COR-L47 (cell line): ENCODE results near the gene GPD1L.
"Not testable (repeated sequence)": the region's sequence is repeated elsewhere in the genome, so short reads cannot be mapped to it uniquely, and the experiment has no call there.

Source experiments
- DNase-seq: peaks from one replicate; lab custom pipeline; 2025; lab: John Stamatoyannopoulos, UW

Gene GPD1L

DNA sequence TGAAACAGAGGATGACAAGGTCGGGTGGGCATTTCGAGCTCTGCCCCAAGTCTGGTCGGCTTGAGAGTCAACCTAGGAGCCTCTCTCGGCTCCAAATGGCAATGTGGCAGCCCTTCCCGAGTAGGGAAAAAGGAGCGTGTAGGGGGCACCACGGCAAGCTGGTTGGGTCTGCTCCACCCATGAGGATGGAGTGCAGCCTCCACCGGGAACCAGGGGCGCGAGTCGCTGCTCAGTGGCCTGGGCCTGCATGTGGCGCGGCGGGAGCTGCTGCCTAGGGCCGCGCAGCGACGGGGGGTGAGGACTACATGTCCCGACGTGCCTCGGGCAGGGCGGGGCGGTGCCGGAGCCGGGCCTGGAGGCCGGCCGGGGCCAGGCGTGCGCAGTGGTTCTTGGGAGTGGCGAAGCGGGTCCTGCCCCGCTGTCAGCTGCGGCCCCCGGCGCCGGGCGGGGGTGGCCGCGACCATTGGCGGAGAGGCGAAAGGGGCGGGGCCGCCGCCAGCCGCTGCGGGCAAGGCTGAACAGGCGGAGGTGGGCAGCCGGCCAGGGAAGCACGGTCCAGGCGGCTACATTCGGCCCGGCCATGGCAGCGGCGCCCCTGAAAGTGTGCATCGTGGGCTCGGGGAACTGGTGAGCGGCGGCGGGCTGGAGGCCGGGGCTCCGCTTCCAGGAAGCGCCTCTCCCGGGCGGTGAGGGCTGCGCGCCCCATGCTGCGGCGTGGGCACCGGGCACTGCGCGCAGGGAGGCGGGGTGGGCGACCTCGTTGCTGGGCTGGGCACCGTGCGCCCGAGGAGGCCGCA, at the start of gene GPD1L:
TSS of gene GPD1L (plus strand) at position 489 of the 797 bp plus-strand sequence. CDS start at position 581, 92 bp downstream.
- peak; percentile 76 for DNase-seq

DNA sequence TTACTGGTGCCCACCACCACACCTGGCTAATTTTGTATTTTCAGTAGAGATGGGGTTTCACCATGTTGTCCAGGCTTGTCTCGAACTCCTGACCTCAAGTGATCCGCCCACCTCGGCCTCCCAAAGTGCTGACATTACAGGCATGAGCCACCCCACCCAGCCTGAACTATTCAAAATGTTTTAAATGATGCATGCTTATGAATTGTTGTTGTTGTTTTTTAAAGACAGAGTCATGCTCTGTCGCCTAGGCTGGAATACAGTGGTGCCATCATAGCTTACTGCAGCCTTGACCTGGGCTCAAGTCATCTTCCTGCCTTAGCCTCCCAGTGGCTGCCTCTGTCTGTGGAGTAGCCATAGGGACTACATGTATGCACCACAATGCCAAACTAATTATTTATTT, 48.0 kb upstream of the GPD1L start:
- not testable (repeated sequence) for DNase-seq

DNA sequence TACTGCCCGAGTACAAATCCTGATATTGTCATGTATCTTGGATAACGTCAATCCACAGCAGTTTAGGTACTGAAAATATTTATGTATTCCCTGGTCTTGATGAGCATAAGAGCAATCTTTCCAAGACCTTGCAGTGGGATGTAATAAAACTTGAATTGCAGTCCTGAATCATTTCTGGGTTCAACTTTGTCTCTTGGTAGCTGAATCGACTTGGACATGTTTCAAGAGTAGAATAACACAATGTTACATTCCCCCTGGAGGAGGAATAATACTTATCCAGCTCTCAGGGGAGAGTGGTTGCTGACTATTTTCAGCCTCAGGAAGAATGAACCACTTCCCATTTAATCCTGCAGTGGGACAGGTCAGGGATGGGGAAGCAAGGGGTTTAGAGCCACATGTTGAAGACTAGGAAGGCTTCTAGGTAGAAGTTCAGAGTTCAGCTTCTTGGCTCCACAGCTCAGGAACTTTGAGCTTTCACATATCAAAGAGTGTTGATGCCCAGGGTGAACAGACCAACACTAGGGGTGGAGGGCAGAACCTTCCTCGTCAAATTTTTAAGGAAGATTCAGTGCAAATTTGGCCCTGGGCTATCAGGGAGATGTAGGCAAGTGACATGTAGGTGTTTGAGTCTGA, 43.4 kb upstream of the GPD1L start:
- no peak for DNase-seq

DNA sequence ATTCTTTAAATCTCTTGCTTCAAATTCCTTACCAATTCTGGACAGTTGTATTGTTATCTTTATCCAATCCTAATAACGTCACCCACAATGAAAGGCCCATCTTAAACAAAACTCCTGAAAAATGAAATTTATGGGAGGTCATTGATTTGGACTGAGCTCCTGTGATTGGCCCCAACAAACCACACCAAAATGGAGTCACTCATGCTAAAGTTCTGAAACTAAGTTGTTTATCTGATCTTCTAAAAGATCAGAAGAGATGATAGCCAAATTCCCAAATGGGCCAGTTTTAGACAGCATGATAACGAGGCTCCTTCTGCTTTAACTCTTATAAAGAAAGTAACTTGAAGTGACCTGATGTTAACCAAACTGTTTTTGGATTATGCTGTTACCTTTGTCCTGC, 39.7 kb upstream of the GPD1L start:
- no peak for DNase-seq

DNA sequence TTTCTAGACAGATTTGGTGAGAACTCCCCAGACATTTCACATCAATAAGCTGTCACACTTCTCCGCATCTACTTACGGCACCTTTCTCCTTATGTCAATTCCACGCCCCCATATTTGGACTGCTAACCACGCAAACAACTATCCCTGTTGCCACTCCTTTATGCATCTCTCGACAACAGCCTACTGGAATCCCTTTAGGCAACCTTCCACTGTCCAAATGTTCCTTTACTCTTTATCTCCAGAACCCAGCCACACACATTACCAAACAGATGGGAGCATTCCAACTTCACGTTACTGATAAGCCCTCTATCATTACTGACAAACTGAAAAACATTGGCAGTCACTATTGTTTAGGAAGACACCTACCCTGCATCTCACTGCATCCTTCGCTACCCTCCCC, 32.2 kb upstream of the GPD1L start:
- not testable (repeated sequence) for DNase-seq

DNA sequence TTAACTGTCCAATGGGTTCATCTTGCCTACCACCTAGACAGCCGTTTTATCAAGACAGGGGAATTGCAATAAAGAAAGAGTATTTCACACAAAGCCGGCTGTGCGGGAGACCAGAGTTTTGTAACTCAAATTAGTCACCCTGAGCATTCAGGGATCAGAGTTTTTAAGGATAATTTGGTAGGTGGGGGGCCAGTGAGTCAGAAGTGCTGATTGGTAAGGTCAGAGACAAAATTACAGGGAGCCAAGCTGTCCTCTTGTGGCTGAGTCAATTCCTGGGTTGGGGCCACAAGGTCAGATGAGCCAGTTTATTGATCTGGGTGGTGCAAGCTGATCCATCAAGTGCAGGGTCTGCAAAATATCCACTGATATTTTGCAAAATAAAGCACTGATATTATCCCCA, 29.9 kb upstream of the GPD1L start:
- no peak for DNase-seq

DNA sequence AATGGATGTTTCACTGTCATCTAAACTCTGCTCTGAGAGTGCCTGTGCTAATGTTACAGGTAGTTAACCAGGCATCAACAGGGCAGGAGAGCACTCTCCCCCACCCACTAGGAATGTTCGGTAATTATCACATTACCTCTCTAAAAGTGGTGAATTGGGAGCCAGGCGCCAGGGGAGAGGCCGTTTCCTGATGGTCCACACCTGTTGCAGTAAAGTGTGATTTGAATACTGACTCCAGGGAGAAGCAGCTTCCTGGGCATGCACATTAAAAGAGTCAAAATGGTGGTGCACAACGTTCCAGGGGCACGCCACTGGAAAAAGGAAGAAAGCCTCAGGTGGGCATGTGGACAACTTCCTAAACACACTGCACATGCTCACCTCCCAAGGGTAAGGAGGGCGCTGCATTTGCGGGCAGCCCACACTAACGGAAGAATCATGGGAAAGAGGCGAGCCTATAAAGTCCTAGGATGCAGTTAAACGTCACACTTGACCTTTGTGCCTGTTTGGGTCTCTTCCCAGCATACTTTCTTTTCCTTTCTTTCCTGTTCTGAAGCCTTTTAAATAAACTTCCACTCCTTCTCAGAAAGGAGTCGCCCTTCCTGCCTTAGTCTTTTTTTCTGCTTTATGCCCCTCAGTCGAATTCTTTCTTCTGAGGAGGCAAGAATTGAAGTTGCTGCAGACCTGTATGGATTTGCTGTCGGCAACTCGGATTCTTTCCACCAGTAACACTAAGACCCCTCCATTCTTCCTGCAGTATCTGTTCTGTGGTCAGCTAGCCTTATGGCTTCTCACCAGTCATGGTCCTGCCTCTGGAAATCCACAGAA, 28.9 kb upstream of the GPD1L start:
- no peak for DNase-seq

DNA sequence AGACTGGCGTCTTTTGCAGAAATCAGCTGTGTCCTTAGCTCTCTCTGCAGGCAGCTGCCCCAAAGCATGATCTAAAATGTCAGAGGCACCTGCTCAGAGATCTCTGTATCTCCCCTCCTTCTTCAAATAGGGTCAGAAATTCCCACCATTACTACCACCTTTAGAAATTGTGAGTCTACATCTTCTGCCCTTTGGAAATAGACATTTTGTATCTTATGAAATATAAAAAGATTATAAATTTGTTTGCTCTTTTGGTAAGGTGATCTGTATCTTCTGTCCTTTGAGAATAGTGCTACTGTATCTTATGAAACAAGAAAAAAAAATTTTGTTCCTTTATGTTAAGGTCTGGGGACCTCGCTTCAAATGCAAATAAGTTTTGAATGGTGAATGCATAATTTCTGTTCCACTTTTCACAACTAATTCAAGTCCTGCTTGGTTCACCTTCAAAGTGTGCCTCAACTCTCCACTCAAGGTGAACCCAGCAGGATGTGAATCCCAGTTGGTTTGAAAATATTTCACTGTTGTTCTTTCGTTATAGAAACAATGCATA, 28.3 kb upstream of the GPD1L start:
- DNase-seq, result no peak

DNA sequence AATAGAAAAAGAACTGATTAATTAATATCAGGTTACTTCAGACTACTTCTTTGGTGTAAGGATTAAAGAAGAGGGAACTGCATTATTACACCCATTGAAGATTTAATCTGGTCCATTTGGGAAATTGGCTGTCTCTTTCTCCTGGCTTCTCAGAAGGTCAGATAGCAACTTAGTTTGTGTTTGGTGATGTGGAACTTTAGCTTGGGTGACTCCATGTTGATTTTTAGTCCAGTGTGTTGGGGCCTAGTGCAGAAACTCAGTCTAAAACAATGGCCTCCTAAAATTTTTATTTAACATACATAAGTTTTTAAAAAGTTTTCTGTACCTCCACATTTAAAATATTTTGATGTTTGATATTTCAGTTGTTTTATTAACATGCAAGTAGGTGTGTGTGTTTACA, 27.6 kb upstream of the GPD1L start:
- no peak for DNase-seq

DNA sequence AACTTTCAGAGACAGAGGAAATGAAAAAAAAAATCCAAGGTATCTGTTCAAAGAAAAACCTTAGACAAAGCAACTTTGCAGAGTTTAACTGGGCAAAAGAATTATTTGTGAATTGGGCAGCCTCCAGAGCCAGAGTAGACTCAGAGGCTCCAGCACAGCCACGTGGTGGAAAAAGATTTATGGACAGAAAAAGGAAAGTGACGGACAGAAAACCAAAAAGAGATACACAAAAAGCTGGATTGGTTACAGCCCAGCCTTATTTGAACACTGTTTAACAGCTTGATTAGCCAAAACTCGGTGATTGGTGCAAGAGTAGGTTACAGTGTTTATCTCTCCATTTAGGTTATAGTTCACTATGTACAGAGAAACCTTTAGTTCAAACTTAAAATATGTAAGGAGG, 23.7 kb upstream of the GPD1L start:
- no peak for DNase-seq

DNA sequence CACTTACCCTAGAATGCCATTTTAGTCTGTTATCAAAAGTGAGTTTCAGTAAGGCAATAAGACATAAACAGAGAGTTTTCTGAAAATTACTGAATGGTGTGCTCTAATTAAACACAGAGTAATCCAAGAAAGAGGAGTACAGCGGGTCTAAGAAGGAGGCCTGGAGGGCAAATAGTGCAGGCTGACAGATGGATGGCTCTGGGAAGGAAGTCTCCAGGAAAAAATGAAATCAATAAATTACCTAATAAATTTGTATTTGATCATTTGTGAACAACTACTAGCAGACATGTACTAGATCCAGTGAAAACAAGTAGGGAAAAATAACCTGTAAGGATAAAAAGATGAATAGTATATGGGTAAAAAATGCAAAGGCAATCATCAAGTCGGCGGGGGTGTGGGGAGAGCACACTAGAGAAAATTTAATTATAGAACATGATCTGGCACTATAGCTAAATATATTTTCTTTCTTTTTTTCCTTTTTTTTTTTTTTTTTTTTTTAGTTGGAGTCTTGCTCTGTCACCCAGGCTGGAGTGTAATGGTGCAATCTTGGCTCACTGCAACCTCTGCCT, 22.6 kb upstream of the GPD1L start:
- no peak for DNase-seq

DNA sequence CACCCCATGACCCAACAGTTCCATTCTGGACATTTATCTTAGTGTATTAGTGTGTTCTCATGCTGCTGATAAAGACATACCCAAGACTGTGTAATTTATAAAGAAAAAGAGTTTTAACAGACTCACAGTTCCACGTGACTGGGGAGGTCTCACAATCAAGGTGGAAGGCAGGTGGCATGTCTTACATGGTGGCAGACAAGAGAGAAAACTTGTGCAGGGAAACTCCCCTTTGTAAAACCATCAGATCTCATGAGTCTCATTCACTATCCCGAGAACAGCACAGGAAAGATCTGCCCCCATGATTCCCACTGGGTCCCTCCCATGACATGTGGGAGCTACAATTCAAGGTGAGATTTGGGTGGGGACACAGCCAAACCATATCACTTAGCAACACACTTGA, 21.6 kb upstream of the GPD1L start:
- DNase-seq, result no peak

DNA sequence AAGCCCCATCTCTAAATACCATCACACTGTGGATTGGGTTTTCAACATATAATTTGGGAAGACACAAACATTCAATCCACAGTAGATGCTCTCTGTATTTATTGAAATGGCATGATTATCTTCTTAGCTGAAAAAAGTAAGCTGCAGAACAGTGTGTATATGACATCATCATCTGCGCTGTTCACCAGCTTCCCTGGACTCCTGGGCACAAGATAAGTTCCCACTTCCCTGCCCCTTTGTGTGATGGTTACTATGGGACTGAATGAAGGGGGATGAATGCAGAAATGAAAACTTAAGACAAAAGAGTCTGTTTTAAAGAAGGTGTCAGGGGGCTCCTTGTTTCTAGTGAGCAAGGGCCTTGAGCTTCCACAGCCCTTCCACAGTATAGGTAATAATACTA, 20.0 kb upstream of the GPD1L start:
- no peak for DNase-seq

DNA sequence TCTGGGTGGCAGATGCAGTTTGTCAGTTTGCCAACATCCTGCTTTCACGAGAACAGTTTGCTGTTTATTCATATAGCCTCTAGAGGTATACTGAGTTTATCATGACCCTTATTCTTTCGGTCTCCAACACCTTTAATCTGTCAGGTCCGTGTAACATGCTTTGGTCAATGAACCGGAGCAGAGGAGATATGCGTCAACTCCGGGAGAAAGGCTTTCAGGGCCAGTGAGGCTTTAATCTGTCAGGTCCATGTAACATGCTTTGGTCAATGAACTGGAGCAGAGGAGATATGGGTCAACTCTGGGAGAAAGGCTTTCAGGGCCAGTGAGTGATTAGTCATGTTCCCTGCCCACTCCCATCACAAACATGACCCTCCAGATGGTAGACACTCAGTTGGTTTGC, 16.9 kb upstream of the GPD1L start:
- no peak for DNase-seq

DNA sequence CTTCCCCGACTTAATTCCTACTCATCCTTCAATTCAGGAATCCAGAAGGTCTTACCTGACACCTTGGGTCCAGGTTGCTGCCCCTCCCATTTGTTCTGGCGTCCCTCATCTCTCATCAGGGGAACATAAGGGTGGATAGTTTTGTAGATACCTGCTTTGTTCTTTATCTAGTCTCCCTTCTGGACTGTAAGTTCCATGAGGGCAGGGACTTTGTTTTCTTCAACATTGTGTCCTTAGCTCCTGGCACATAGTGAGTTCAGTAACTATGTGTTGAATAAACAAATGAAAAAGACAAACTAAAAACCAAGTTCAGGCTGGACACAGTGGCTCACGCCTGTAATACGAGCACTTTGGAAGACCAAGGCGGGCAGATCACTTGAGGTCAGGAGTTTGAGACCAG, 13.2 kb upstream of the GPD1L start:
- DNase-seq, result no peak

DNA sequence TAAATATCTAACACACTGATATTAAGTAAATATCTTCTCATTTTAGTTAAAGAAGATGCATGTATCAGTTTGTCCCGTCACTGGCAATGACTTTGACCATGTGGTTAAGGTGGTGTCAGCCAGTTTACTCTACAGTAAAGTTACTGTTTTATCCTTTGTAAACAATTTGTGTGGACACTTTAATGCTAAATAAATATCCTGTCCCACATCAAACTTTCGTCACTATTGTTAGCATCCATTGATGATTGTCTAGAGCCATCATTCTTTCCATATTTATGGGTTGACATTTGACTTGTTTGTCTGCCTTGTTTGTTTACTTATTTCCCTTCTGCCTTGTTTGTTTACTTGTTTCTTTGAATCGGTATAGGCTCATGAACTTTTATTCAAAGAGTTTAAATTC, 11.0 kb upstream of the GPD1L start:
- DNase-seq, result no peak

DNA sequence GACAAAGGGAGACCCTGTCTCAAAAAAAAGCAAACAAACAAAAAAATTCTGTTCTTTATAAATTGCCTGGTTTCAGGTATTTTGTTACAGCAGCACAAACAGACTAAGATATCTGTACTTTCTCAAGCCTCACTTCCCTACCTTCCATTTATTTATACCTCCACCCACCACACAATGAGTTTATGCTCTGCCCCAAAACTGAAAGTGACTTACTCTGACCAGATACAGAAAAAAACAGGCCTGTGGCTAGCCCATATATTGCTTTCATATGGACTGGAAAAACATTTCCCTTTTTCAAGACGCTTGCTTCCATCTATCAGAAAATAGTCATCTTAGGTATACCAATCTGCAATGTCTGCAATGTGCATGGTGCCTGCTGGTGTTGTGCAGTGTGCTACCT, 8.7 kb upstream of the GPD1L start:
- DNase-seq, result no peak

DNA sequence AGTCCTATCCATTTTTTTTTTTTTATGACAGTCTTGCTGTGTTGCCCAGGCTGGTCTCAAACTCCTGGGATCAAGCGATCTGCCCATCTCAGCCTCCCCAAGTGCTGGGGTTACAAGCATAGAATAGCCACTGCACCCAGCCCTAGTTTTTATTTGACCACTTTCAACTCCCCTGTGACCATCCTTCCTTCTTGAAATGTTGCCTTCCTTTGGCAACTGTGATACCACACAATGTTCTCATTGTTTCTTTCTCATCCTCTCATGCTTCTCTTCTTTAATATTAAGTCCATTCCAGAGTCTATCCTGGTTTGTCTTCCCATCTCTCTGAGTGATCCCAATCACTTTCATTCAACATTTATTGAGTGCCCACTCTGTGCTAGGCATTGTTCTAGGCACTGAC, 7.9 kb upstream of the GPD1L start:
- no peak for DNase-seq

DNA sequence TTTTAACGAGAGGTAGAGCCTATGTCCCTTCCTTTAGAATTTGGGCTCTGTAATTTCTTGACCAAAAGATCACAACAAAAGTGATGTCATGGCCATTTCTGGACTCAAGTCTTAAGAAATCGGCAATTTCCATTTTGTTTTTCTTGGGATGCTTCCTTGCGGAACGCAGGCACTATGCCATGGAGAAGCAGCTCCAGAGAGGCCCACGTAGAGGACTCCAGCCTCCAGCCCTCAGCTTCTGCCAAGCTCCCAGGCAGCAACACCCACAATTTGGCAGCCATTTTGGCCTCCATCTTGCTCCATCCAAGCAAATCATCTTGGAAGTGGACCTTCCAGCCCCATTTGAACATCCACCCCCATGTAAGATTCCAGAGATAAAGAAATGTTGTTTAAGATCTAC, 6.0 kb upstream of the GPD1L start:
- no peak for DNase-seq

DNA sequence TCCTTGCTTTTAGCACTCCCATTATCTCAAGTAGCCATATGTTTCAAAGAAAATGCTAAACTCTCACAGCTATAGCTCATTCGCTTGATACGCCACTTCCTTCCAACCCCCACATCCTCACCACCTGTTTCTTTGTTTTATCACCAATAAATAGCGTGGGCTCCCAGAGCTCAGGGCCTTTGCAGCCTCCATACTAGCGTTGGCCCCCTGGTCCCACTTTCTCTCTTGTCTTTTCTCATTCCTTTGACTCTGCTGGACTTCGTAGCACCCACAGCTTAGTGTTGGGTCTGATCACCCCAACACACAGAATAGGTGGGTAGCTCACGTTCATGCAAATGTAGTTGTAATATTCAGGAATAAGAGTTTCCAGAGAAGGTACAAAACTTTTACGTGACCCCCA, 4.1 kb upstream of the GPD1L start:
- DNase-seq, result no peak

DNA sequence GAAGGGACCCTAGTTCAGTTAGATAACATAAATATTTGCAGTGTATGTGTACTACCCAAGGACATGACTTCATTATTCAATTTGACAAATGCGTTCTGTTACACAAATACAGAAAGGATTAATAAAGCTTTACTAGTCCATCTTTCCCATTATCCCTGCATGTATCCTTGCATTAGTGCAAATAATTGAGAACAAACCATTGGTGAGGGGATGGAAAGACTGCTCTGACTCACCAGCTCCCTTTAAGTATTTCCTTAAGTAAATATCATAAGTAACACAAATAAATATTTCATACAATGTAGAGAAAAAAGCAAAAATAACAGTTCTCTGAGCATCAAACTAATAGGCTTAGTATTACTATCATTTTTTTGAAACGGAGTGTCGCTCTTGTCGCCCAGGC, 1.9 kb upstream of the GPD1L start:
- no peak for DNase-seq
